Heart right ventricle (tissue), 16 donors: ENCODE results near the gene PLD1. TPM values are rescaled to one million over a fixed set of nuclear protein-coding genes. Genes with fewer than 3 reads are reported as not detected.
A peak's percentile ranks its signal among the peaks of the same experiment; 100 is the strongest.

Experiments used
- ATAC-seq, 8 donors: fragments of 200-7000 bp; cut with Tn5 transposase; one replicate each; pipeline ENCODE4 v1.9.1; 2020; ENCODE audit warnings: mild to moderate bottlenecking in 8 of 8, moderate library complexity in 8 of 8, moderate number of reproducible peaks in 1 of 8
- DNase-seq, 2 donors: peaks; one replicate each; pipeline ENCODE4 v3.0.0-alpha.2; 2020
- H3K27ac ChIP-seq, 10 donors: fragments of 200-600 bp; sonication (generic) in 2 of 10; one replicate each; pipeline versions ENCODE4 v1.5.0 to v1.8.0; 2020 to 2022; ENCODE audit warnings: mild to moderate bottlenecking in 3 of 10
- H3K27me3 ChIP-seq, 7 donors: fragments of 200-600 bp; one replicate each; pipeline ENCODE4 v1.8.0; 2021 to 2022; ENCODE audit warnings: mild to moderate bottlenecking in 2 of 7
- H3K36me3 ChIP-seq, 9 donors: fragments of 200-600 bp; sonication (generic) in 1 of 9; one replicate each; pipeline versions ENCODE4 v1.5.0 to v1.8.0; 2020 to 2022; ENCODE audit warnings: mild to moderate bottlenecking in 2 of 9
- H3K4me1 ChIP-seq, 9 donors: fragments of 200-600 bp; sonication (generic) in 1 of 9; one replicate each; pipeline versions ENCODE4 v1.5.0 to v1.8.0; 2020 to 2022; ENCODE audit warnings: mild to moderate bottlenecking in 4 of 9
- H3K4me3 ChIP-seq, 10 donors: fragments of 200-600 bp; sonication (generic) in 2 of 10; one replicate each; pipeline versions ENCODE4 v1.5.0 to v1.8.0; 2020 to 2022; ENCODE audit warnings: mild to moderate bottlenecking in 7 of 10, moderate library complexity in 2 of 10
- H3K9me3 ChIP-seq, 11 donors: fragments of 200-600 bp in 10 of 11; sonication (generic) in 2 of 11; one replicate each; pipeline versions ENCODE4 v1.5.0 to v1.8.0; 2013 to 2022; ENCODE audit warnings: mild to moderate bottlenecking in 2 of 11, control low read depth in 1 of 11, moderate library complexity in 1 of 11
- WGBS, 2 donors: extraction: QIAGEN DNeasy Blood & Tissue Kit; methylation state at CpG; one replicate each; pipeline ENCODE4 v1.1.7; 2013; ENCODE audit warnings: inconsistent platforms in 1 of 2; 5-methylcytosine and 5-hydroxymethylcytosine counted together
- intact Hi-C, 10 donors: fragments of 100-400 bp; cut with DNase I; formaldehyde crosslinking; loops; one replicate each; pipeline versions ENCODE4 v1.11.1 to v1.14.2; 2022
- polyA plus RNA-seq, 2 donors: library from polyadenylated mRNA; stranded (reverse); fragments of 200-250 nt; gene quantifications; one replicate each; pipeline ENCODE4 v1.2.3, GENCODE V29; 2013
- total RNA-seq, 10 donors: library from RNA; stranded (reverse); fragmentation: NEBNext Ultra II Directional in 3 of 10; extraction: Animal tissue kit (Norgen Biotek cat#: 25700) in 3 of 10; gene quantifications; one replicate each; pipeline versions ENCODE4 v1.2.1 to v1.2.4, GENCODE V29; 2021 to 2023
- TF ChIP-seq, protein P1 (sequence below), 9 donors: fragments of 200-600 bp; sonication (generic) in 2 of 9; IDR thresholded peaks; one replicate each; pipeline versions ENCODE4 v1.5.0 to v1.8.0; 2021 to 2022; ENCODE audit warnings: antibody characterized with exemption in 9 of 9, mild to moderate bottlenecking in 5 of 9, moderate library complexity in 1 of 9
- donor health status: Arrhythmogenic right ventricular cardiomyopathy.
- donor health status: ischemic (EF 13 %, LVEDD 7.1; RV severe dilation, severe dysfunction).
- donor health status: healthy with polysubstance abuse.
- donor health status: DM: no; HTN: yes; CAD: no.
- donor health status: DM: no; HTN: no; CAD: no.
- donor health status: ischemic (EF 25% LVEDD 6.9; RV normal size, moderate dysfunction).
- donor health status: ischemic (EF 25% LVEDD 5.7; RV mildly dilated, moderate dysfunction).
- donor health status: healthy.
- donor health status: DM: yes; HTN: yes; CAD: no.
- donor health status: Ischemic cardiomyopathy.
- donor health status: ischemic (EF 35%, LVEDD 5.7; RV mildly dilated, moderate dysfunction).
- donor health status: nonischemic (EF 11% LVEDD 7.7; RV severe dilation, severe dysfunction).
- donor health status: DM: yes; HTN: yes; CAD: no.
- donor health status: PGD.
- donor health status: ischemic (EF 29% LVEDD 5.4; RV normal size, mild dysfunction).
- donor health status: nonischemic (EF 23%, LVEDD 6.1; RV moderate dilation, normal function).

The PLD1 gene
- total and polyA plus RNA-seq, 12 donors, result 10.5 to 83.3 (median 62.9) TPM

DNA sequence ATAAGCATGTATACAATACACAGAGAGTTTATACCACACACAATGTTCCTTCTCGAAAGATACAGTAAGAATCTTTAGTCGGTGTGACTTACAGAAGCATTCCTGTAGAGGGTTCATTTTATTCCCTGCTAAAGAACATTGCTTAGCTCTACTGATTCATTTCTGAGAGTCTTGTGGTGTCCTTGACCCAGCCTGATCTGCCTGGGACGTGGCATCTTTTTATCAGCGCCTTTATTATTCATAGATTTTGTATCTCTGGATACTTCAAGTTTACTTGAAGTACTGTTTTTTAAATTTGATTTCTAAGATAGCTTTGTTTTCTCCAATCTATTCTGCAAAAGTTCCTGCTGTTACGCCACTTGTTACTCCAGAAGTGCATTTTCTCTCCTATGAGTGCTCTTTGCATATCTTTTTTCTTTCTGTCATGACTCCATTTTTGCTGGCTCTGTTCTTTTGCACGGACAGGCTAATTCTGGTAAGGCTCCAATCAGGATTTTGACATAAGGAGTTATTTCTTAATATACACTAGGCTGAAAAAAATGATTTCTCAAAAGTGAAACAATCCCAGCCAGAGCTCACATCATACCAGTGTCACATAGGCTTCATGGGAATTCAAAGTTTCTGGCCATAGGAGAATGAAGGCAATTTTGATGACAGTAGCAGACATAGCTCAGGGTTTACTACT lies 235.6 kb downstream of the PLD1 start:
- Histone ChIP-seq H3K4me1 (no peaks in the 10 kb centered on the region), H3K9me3 (peaks cover 0 to 5% (median 0%) of the 10 kb centered on the region in 11 donors), H3K4me3 (no peak overlapping the region), H3K27ac (no peak overlapping the region), H3K27me3 (no peaks in the 10 kb centered on the region), H3K36me3 (no peaks in the 10 kb centered on the region)
- intact Hi-C loops, result no loop called here
- no peak for ATAC-seq
- WGBS, 2 donors, result 72 to 75% methylated on average over 6 of the region's 6 CpGs
- TF ChIP-seq, protein P1, sequence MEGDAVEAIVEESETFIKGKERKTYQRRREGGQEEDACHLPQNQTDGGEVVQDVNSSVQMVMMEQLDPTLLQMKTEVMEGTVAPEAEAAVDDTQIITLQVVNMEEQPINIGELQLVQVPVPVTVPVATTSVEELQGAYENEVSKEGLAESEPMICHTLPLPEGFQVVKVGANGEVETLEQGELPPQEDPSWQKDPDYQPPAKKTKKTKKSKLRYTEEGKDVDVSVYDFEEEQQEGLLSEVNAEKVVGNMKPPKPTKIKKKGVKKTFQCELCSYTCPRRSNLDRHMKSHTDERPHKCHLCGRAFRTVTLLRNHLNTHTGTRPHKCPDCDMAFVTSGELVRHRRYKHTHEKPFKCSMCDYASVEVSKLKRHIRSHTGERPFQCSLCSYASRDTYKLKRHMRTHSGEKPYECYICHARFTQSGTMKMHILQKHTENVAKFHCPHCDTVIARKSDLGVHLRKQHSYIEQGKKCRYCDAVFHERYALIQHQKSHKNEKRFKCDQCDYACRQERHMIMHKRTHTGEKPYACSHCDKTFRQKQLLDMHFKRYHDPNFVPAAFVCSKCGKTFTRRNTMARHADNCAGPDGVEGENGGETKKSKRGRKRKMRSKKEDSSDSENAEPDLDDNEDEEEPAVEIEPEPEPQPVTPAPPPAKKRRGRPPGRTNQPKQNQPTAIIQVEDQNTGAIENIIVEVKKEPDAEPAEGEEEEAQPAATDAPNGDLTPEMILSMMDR (IDR thresholded peaks at IDR 0.05), result no peak
- no peak for DNase-seq

GRCh38 chr3:171569571-171570132 lies 240.6 kb downstream of the PLD1 start:
- no peaks in the 10 kb centered on the region for H3K27me3 ChIP-seq
- TF ChIP-seq, protein P1 (IDR thresholded peaks at IDR 0.05), result no peak
- ATAC-seq (no peak), DNase-seq (no peak)
- no peaks in the 10 kb centered on the region for H3K36me3 ChIP-seq
- no peak overlapping the region for H3K4me3 ChIP-seq
- peaks cover 0 to 5% (median 0%) of the 10 kb centered on the region in 11 donors for H3K9me3 ChIP-seq
- peaks cover under 1 to 22% (median 11%) of the 10 kb centered on the region in 9 donors for H3K4me1 ChIP-seq
- H3K27ac ChIP-seq, result no peak overlapping the region
- WGBS, 2 donors, result 89 to 91% methylated on average over 7 of the region's 7 CpGs
- intact Hi-C loops, result loop anchor here (2.0 to 10.0 kb wide), 15 partner anchors 105 to 607 kb away; partner anchors contain the start of gene TNIK (in 1 of the 10)

- Histone ChIP-seq H3K4me1 (peaks cover 2 to 27% (median 11%) of the 10 kb centered on the region in 9 donors), H3K27me3 (no peaks in the 10 kb centered on the region), H3K4me3 (no peak overlapping the region), H3K9me3 (peaks cover 0 to 3% (median 0%) of the 10 kb centered on the region in 11 donors), H3K36me3 (no peaks in the 10 kb centered on the region), H3K27ac (no peak overlapping the region)
- TF ChIP-seq, protein P1 (IDR thresholded peaks at IDR 0.05), result no peak
- DNase-seq (no peak), ATAC-seq (no peak)
- intact Hi-C loops, result loop anchor here (2.0 to 10.0 kb wide), 15 partner anchors 104 to 606 kb away; partner anchors contain the start of gene TNIK (in 1 of the 10)
Observed at GRCh38 chr3:171568766-171569165, 241.5 kb downstream of the PLD1 start.

DNA sequence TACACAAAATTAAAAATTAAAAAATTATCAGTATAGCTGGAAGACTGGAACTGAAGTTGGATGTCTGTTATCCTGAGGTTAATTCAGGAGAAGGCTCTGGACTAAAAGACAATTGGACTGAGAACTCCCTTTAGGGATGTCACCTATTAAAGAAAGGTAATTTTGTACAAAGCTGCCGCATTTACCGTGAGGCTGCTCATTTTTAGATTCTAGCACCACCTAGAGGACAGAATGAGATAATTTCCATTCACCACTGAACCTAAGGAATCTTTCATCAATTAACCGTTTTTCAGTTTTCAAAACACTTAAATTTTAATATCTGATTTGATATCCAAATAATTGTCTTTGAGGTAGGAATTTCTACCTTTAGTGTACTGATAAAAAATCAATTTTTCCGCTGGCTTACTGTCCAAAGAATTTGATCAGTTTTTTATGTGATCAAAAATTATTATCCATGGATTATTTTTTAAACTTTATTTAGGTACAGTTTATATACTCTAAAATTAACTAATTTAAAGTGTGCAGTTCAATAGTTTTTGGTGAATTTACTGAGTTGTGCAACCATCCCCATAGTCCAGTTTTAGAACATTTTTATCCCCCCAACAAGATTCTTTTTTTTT lies 243.4 kb downstream of the PLD1 start:
- no peak overlapping the region for H3K27ac ChIP-seq
- peak in 3 of 8 donors; percentile 25 to 46 (median 45) for ATAC-seq
- WGBS, 2 donors, result 4 to 5% methylated on average over 4 of the region's 4 CpGs
- TF ChIP-seq, protein P1 (IDR thresholded peaks at IDR 0.05), result peak; percentile 64 to 86 (median 82)
- H3K27me3 ChIP-seq, result no peaks in the 10 kb centered on the region
- no peak for DNase-seq
- intact Hi-C loops, result loop anchor here (2.0 to 10.0 kb wide), 17 partner anchors 102 to 606 kb away; partner anchors contain the start of gene TNIK (in 1 of the 10)
- H3K9me3 ChIP-seq, result no peaks in the 10 kb centered on the region
- H3K4me3 ChIP-seq, result no peak overlapping the region
- H3K4me1 ChIP-seq, result peaks cover 2 to 27% (median 11%) of the 10 kb centered on the region in 9 donors
- no peaks in the 10 kb centered on the region for H3K36me3 ChIP-seq
